Measurements from ENCODE around the gene MCM9.

Gene MCM9

DNA sequence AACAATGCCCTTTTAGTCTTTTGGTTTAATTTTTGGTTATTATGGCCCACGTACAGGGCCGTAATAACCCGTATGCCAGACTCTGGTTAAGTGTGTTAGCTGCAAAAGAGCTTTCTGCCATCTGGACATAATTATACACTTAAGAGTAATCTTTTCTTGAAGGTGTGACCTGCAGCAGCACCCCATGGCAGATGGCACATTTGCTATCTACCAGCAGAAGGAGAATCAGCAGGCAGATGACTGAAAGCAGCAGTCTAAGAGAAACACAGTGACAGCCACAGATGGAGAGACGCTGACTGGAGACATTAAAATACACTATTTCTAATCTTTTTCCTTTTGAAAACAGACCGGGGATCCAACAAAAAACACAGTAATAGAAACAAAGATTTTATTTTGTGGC lies 22.3 kb downstream of the MCM9 start:
- TF ChIP-seq, protein P1, sequence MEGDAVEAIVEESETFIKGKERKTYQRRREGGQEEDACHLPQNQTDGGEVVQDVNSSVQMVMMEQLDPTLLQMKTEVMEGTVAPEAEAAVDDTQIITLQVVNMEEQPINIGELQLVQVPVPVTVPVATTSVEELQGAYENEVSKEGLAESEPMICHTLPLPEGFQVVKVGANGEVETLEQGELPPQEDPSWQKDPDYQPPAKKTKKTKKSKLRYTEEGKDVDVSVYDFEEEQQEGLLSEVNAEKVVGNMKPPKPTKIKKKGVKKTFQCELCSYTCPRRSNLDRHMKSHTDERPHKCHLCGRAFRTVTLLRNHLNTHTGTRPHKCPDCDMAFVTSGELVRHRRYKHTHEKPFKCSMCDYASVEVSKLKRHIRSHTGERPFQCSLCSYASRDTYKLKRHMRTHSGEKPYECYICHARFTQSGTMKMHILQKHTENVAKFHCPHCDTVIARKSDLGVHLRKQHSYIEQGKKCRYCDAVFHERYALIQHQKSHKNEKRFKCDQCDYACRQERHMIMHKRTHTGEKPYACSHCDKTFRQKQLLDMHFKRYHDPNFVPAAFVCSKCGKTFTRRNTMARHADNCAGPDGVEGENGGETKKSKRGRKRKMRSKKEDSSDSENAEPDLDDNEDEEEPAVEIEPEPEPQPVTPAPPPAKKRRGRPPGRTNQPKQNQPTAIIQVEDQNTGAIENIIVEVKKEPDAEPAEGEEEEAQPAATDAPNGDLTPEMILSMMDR (IDR thresholded peaks at IDR 0.05; ENCODE audit: low read depth, low read length), result no peak
- TF ChIP-seq MYC (IDR thresholded peaks at IDR 0.05; ENCODE audit: low read depth, low read length) (no peak), POLR2A (IDR thresholded peaks at IDR 0.05; ENCODE audit: extremely low read depth, insufficient read length) (no peak)
- TF ChIP-seq, protein P2, sequence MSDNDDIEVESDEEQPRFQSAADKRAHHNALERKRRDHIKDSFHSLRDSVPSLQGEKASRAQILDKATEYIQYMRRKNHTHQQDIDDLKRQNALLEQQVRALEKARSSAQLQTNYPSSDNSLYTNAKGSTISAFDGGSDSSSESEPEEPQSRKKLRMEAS (IDR thresholded peaks at IDR 0.05; ENCODE audit: low read depth, low read length), result no peak
- no peak overlapping the region for H3K4me3 ChIP-seq (ENCODE audit: low read depth, low read length)
- DNase-seq (ENCODE audit: low read depth), result no peak

DNA sequence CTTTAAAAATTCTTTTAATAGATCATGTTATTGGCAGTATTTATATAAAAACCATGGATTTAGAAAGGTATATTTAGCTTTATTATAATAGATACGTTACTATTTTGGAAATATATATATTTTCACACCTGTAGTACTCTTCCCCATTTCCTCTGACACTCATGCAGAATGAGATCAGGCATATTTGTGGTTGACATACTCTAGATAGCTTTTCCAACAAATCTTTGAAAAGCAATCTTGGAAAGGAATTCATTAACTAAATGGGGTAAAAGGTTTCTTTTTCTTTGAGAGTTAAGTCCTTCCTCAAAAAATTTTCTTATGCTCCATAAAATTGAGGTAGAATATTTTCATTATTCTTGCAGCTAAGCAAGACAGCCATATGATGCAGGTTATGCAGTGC lies 26.5 kb downstream of the MCM9 start:
- TF ChIP-seq POLR2A (IDR thresholded peaks at IDR 0.05; ENCODE audit: extremely low read depth, insufficient read length) (no peak), MYC (IDR thresholded peaks at IDR 0.05; ENCODE audit: low read depth, low read length) (no peak)
- TF ChIP-seq, protein P2 (IDR thresholded peaks at IDR 0.05; ENCODE audit: low read depth, low read length), result no peak
- TF ChIP-seq, protein P1 (IDR thresholded peaks at IDR 0.05; ENCODE audit: low read depth, low read length), result no peak
- no peak overlapping the region for H3K4me3 ChIP-seq (ENCODE audit: low read depth, low read length)
- no peak for DNase-seq (ENCODE audit: low read depth)

DNA sequence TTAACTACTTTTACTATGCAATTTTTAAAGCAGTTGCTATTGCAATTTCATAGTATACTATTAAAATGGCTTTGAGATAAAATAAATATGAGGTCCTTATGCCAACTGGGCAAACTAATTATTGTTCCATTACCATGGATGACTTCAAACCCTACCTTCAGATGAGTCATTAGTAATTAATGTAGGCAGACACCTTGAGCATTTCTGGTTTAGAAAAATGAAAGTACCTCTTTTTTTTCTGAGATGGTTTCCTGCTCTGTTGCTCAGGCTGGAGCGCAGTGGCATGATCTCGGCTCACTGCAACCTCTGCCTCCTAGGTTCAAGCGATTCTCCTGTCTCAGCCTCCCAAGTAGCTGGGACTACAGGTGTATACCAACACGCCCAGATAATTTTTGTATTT lies 29.1 kb downstream of the MCM9 start:
- TF ChIP-seq, protein P2 (IDR thresholded peaks at IDR 0.05; ENCODE audit: low read depth, low read length), result no peak
- TF ChIP-seq POLR2A (IDR thresholded peaks at IDR 0.05; ENCODE audit: extremely low read depth, insufficient read length), result no peak
- TF ChIP-seq, protein P1 (IDR thresholded peaks at IDR 0.05; ENCODE audit: low read depth, low read length), result no peak
- no peak for TF ChIP-seq MYC (IDR thresholded peaks at IDR 0.05; ENCODE audit: low read depth, low read length)
- DNase-seq (ENCODE audit: low read depth), result no peak
- no peak overlapping the region for H3K4me3 ChIP-seq (ENCODE audit: low read depth, low read length)

DNA sequence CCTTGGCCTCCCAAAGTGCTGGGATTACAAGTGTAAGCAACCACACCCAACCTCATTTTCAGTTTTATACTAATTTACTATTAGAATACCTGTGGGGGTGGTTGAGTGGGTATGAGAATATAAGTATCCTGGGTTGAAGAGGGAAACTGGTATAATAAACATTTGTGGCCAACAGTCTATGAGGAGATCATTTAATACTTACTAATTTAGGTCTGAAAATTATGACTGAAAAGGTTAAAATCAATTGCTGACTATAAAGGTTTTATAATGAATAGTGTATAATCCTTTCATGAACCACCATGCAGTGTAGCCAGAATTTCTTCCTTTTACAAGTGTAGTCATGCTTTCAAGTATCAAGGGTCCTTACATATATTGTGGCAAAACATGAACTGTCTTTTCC lies 29.9 kb downstream of the MCM9 start:
- TF ChIP-seq POLR2A (IDR thresholded peaks at IDR 0.05; ENCODE audit: extremely low read depth, insufficient read length) (no peak), MYC (IDR thresholded peaks at IDR 0.05; ENCODE audit: low read depth, low read length) (no peak)
- TF ChIP-seq, protein P2 (IDR thresholded peaks at IDR 0.05; ENCODE audit: low read depth, low read length), result no peak
- TF ChIP-seq, protein P1 (IDR thresholded peaks at IDR 0.05; ENCODE audit: low read depth, low read length), result no peak
- no peak for DNase-seq (ENCODE audit: low read depth)

DNA sequence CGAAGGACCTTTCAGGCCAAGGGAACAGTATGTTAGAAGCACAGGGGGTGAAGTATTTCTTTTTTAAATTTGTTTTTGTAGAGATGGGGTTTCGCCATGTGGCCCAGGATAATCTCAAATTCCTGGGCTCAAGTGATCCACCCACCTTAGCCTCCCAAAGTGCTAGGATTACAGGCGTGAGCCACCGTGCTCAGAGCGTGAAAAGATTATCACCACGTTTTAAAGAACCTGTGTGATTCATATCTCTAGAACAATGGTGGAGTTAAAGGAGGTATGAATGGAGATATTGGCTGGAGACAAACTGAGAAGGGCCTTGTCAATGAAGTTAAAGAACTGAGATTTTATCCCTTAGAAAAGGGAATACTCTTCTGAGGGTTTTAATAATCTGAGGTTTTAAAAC lies 31.3 kb downstream of the MCM9 start:
- H3K4me3 ChIP-seq (ENCODE audit: low read depth, low read length), result no peak overlapping the region
- TF ChIP-seq, protein P1 (IDR thresholded peaks at IDR 0.05; ENCODE audit: low read depth, low read length), result no peak
- TF ChIP-seq MYC (IDR thresholded peaks at IDR 0.05; ENCODE audit: low read depth, low read length) (no peak), POLR2A (IDR thresholded peaks at IDR 0.05; ENCODE audit: extremely low read depth, insufficient read length) (no peak)
- TF ChIP-seq, protein P2 (IDR thresholded peaks at IDR 0.05; ENCODE audit: low read depth, low read length), result no peak
- DNase-seq (ENCODE audit: low read depth), result no peak

More for the DNA sequence above, 29.9 kb downstream of the MCM9 start:
- no peak overlapping the region for H3K4me3 ChIP-seq (ENCODE audit: low read depth, low read length)

DNA sequence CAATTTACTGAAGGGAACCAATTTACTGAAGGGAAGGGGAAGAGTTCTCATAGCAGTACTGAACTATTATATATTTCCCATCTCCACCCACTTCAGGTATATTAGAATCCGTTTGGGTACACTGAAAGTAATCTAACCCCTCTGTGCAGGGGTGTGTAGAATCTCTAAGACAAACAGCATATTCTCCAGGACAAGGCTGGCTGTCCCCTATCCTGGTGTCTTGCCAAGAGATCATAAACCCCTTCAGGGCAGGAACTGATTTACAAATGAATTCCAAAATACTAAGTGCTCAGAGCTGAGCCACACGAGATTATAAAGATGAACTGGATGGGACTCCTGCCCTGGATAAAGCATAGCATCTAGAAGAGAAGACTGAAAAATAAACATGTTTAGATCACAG lies 31.8 kb downstream of the MCM9 start:
- H3K4me3 ChIP-seq (ENCODE audit: low read depth, low read length), result no peak overlapping the region
- no peak for DNase-seq (ENCODE audit: low read depth)
- TF ChIP-seq POLR2A (IDR thresholded peaks at IDR 0.05; ENCODE audit: extremely low read depth, insufficient read length), result no peak
- TF ChIP-seq MYC (IDR thresholded peaks at IDR 0.05; ENCODE audit: low read depth, low read length), result no peak
- TF ChIP-seq, protein P1 (IDR thresholded peaks at IDR 0.05; ENCODE audit: low read depth, low read length), result no peak
- TF ChIP-seq, protein P2 (IDR thresholded peaks at IDR 0.05; ENCODE audit: low read depth, low read length), result no peak

All from NB4 (cell line).